Activated T-cell treated with anti-CD3 and anti-CD28 coated beads for 48 hours (primary cell): Measurements from ENCODE around the gene CHCHD1.
A peak's percentile ranks its signal among the peaks of the same experiment; 100 is the strongest.
"Not testable (repeated sequence)": the region's sequence is repeated elsewhere in the genome, so short reads cannot be mapped to it uniquely, and the experiment has no call there.

ENCODE experiments used
- DNase-seq: peaks from one replicate; pipeline ENCODE4 v3.0.0-alpha.2; 2020; ENCODE audit warnings: low read depth

CHCHD1 gene

GRCh38 chr10:73769396-73769795, 12.5 kb upstream of the CHCHD1 start:
- no peak for DNase-seq

GRCh38 chr10:73771722-73772280, 10.0 kb upstream of the CHCHD1 start:
- DNase-seq, result peak; percentile 74

GRCh38 chr10:73772281-73773151, 9.3 kb upstream of the CHCHD1 start:
- peak; percentile 80 for DNase-seq

GRCh38 chr10:73773152-73773879, 8.5 kb upstream of the CHCHD1 start:
- DNase-seq, result no peak

GRCh38 chr10:73774637-73775036, 7.2 kb upstream of the CHCHD1 start:
- DNase-seq, result no peak

- no peak for DNase-seq
Observed at GRCh38 chr10:73779018-73779417, 2.8 kb upstream of the CHCHD1 start.

- no peak for DNase-seq
Observed at GRCh38 chr10:73779539-73780197, 2.2 kb upstream of the CHCHD1 start.

- DNase-seq, result no peak
Observed at GRCh38 chr10:73780301-73780700, 1.5 kb upstream of the CHCHD1 start.

GRCh38 chr10:73780966-73781365, 882 bp upstream of the CHCHD1 start:
- DNase-seq, result no peak

- no peak for DNase-seq
Observed at GRCh38 chr10:73781548-73781878, 335 bp upstream of the CHCHD1 start.

- DNase-seq, result no peak
Observed at GRCh38 chr10:73782749-73783085, 869 bp downstream of the CHCHD1 start.

GRCh38 chr10:73785211-73785720, 3.4 kb downstream of the CHCHD1 start, which contains the start of gene ZSWIM8:
TSS of gene ZSWIM8 (plus strand) at chr10:73785606. CDS start at chr10:73785879, 273 bp downstream.
- DNase-seq, result peak; percentile 80

GRCh38 chr10:73785721-73786511, 4.1 kb downstream of the CHCHD1 start:
- peak; percentile 30 for DNase-seq

- DNase-seq, result no peak
Observed at GRCh38 chr10:73786512-73786885, 4.7 kb downstream of the CHCHD1 start.

GRCh38 chr10:73787031-73787800, 5.4 kb downstream of the CHCHD1 start:
- DNase-seq, result not testable (repeated sequence)

GRCh38 chr10:73788864-73789658, 7.2 kb downstream of the CHCHD1 start:
- DNase-seq, result no peak

- DNase-seq, result no peak
Observed at GRCh38 chr10:73789659-73790055, 7.8 kb downstream of the CHCHD1 start.

- DNase-seq, result no peak
Observed at GRCh38 chr10:73790886-73791625, 9.2 kb downstream of the CHCHD1 start.

- DNase-seq, result no peak
Observed at GRCh38 chr10:73791871-73792400, 10.1 kb downstream of the CHCHD1 start.
